Common myeloid progenitor, CD34-positive (primary cell): ENCODE data around the gene SCARB1.

ENCODE experiments used
- CTCF ChIA-PET: fragments of 350-600 bp; sonication (Branson Sonifier 250); formaldehyde crosslinking; loops from one replicate; lab custom pipeline; 2021; ENCODE audit warnings: antibody characterized with exemption; lab: Charles Lee
- POLR2A ChIA-PET: fragments of 350-600 bp; sonication (Branson Sonifier 250); formaldehyde crosslinking; loops from one replicate; lab custom pipeline; 2021; ENCODE audit warnings: antibody characterized with exemption; lab: Charles Lee
- DNase-seq, 3 donors: peaks; one replicate each; pipeline versions ENCODE4 v3.0.0 to v3.0.0-alpha.2; 2013
- H3K27ac ChIP-seq, 2 experiments: 1 replicate in 1 of 2; 2 replicates in 1 of 2; pipeline ENCODE4 v1.7.0; 2013; ENCODE audit warnings: inconsistent platforms in 2 of 2, low read length in 2 of 2, mild to moderate bottlenecking in 2 of 2, low read depth in 1 of 2, moderate library complexity in 1 of 2; ENCODE audit not compliant: severe bottlenecking in 2 of 2, insufficient read depth in 1 of 2, poor library complexity in 1 of 2
- H3K27me3 ChIP-seq, 5 experiments: replicated peaks in 2 of 5; 1 replicate in 3 of 5; 2 replicates in 2 of 5; pipeline versions ENCODE4 v1.6.1 to v1.7.0; 2013; ENCODE audit warnings: low read length in 4 of 5, mild to moderate bottlenecking in 2 of 5, moderate library complexity in 2 of 5, inconsistent platforms in 1 of 5; ENCODE audit not compliant: insufficient read depth in 5 of 5, control insufficient read depth in 4 of 5
- H3K36me3 ChIP-seq, 4 experiments: 1 replicate in 2 of 4; 2 replicates in 2 of 4; pipeline versions ENCODE4 v1.6.1 to v1.7.0; 2013; ENCODE audit warnings: low read length in 3 of 4, control low read depth in 1 of 4, mild to moderate bottlenecking in 1 of 4; ENCODE audit not compliant: control insufficient read depth in 4 of 4, insufficient read depth in 4 of 4
- H3K4me1 ChIP-seq, 4 experiments: 1 replicate in 3 of 4; 2 replicates in 1 of 4; pipeline versions ENCODE4 v1.6.1 to v1.7.1; 2013; ENCODE audit warnings: low read length in 3 of 4, mild to moderate bottlenecking in 3 of 4, control low read depth in 1 of 4, inconsistent platforms in 1 of 4, moderate library complexity in 1 of 4; ENCODE audit not compliant: control insufficient read depth in 4 of 4, insufficient read depth in 4 of 4; ENCODE audit errors: control extremely low read depth in 1 of 4
- H3K4me3 ChIP-seq, 7 experiments: 1 replicate in 4 of 7; 2 replicates in 3 of 7; pipeline versions ENCODE4 v1.5.1 to v1.7.0; 2013; ENCODE audit warnings: mild to moderate bottlenecking in 7 of 7, low read length in 6 of 7, moderate library complexity in 6 of 7, inconsistent platforms in 2 of 7, low read depth in 2 of 7, control low read depth in 1 of 7; ENCODE audit not compliant: insufficient read depth in 4 of 7, control insufficient read depth in 1 of 7; ENCODE audit errors: extremely low read depth in 1 of 7
- H3K9me3 ChIP-seq, 5 experiments: 1 replicate in 4 of 5; 2 replicates in 1 of 5; pipeline versions ENCODE4 v1.6.1 to v1.7.1; 2013; ENCODE audit warnings: low read length in 4 of 5, mild to moderate bottlenecking in 2 of 5, inconsistent platforms in 1 of 5, low read depth in 1 of 5, moderate library complexity in 1 of 5; ENCODE audit not compliant: control insufficient read depth in 4 of 5, insufficient read depth in 2 of 5; ENCODE audit errors: control extremely low read depth in 1 of 5
- WGBS: methylation state at CpG from one replicate; pipeline ENCODE4 v1.1.5; 2013; ENCODE audit not compliant: insufficient coverage; 5-methylcytosine and 5-hydroxymethylcytosine counted together

Gene SCARB1

DNA sequence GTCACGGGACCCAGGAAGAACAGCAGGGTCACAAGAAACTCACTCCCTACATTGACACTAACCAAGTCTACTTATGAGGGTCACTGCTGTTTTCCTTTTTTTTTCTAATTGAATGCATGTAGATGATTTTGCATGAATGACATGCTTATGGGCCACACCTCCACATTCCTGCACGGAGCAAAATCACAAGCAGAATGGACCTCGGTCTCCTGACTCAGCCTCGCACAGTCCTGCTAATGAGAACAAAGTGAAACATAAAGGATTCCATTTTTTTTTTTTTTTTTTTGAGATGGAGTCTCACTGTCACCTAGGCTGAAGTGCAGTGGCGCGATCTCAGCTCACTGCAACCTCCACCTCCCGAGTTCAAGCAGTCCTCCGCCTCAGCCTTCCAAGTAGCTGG lies 12.3 kb downstream of the SCARB1 start:
- peaks cover 6 to 40% (median 34%) of the 10 kb centered on the region in 4 experiments for H3K4me1 ChIP-seq
- no peak for DNase-seq
- H3K27ac ChIP-seq: no peak overlapping the region
- ChIA-PET CTCF (no interaction called here), POLR2A (no interaction called here)
- no peak overlapping the region for H3K4me3 ChIP-seq
- whole genome bisulfite sequencing: 90% methylated on average over 2 of the region's 8 CpGs
- H3K36me3 ChIP-seq: peaks cover 0 to 46% (median 6%) of the 10 kb centered on the region in 4 experiments
- no peaks in the 10 kb centered on the region for H3K9me3 ChIP-seq
- no peaks in the 10 kb centered on the region for H3K27me3 ChIP-seq

DNA sequence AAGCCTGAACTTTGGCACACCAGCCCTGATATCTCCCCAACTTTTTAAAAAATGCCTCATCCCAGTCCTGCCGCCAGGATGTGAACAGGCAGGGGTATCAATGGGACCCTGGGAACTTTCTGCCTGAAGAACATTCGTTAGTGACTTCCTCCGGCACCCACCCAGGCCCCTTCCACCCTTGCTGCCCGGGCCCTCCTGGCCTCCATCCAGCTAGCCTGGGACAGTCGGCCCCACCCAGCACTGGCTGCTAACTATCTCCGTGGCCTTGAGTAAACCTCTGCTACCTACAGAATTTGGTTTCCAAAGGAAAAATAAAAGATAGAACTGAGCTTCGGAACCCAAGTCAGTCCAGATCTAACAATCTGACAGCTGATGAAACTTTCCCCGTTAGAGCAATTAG lies 14.3 kb downstream of the SCARB1 start:
- DNase-seq: no peak
- ChIA-PET CTCF (no interaction called here), POLR2A (no interaction called here)
- WGBS: 81% methylated on average over 6 of the region's 8 CpGs
- Histone ChIP-seq H3K27ac (no peak overlapping the region), H3K27me3 (no peaks in the 10 kb centered on the region), H3K9me3 (no peaks in the 10 kb centered on the region), H3K4me3 (no peak overlapping the region), H3K36me3 (peaks cover 0 to 37% (median 6%) of the 10 kb centered on the region in 4 experiments), H3K4me1 (peaks cover 6 to 22% (median 16%) of the 10 kb centered on the region in 4 experiments)

DNA sequence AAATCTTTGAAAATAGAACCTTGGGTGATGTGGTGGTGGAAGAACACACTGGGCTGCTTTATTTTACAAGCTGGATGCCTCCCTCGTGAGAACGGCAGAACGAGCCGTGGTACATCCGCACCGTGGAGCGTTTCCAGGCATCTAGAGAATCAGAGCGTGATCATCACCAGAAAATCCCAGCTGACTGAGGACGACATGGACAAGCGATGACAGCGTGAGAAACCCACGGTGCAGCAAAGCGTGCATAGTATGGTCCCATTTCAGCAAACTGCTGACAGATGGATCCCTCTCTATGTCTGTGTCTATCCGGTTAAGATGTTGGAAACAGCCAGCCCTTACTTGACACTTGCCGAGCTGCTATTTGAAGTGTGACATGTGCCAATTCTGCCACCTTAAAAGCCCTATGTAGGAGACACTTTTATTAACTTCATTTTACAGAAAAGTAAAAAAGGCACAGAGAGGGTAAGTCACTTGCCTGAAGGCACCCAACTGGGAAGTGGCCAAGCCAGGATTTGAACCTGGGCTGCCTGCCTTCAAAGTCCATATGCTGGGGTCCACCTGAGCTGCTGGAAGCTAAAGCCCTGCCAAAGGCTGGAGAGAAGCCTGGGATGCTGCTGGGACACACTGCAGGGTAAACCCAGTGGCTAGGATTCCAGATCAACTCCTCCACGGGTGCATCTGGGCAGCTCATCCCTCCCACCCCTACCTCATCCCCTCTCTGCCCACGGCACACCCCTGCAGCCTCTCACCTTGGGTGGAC lies 14.9 kb downstream of the SCARB1 start:
- Histone ChIP-seq H3K4me1 (peaks cover 6 to 19% (median 16%) of the 10 kb centered on the region in 4 experiments), H3K27me3 (no peaks in the 10 kb centered on the region), H3K9me3 (no peaks in the 10 kb centered on the region), H3K4me3 (no peak overlapping the region), H3K27ac (no peak overlapping the region), H3K36me3 (peaks cover 0 to 38% (median 6%) of the 10 kb centered on the region in 4 experiments)
- WGBS: 96% methylated on average over 16 of the region's 17 CpGs
- ChIA-PET POLR2A (no interaction called here), CTCF (interaction anchor here (1.3 kb wide), 1 partner anchor 12 kb away, joined by 3 read pairs; no protein-coding TSS in a partner anchor)
- DNase-seq: no peak

DNA sequence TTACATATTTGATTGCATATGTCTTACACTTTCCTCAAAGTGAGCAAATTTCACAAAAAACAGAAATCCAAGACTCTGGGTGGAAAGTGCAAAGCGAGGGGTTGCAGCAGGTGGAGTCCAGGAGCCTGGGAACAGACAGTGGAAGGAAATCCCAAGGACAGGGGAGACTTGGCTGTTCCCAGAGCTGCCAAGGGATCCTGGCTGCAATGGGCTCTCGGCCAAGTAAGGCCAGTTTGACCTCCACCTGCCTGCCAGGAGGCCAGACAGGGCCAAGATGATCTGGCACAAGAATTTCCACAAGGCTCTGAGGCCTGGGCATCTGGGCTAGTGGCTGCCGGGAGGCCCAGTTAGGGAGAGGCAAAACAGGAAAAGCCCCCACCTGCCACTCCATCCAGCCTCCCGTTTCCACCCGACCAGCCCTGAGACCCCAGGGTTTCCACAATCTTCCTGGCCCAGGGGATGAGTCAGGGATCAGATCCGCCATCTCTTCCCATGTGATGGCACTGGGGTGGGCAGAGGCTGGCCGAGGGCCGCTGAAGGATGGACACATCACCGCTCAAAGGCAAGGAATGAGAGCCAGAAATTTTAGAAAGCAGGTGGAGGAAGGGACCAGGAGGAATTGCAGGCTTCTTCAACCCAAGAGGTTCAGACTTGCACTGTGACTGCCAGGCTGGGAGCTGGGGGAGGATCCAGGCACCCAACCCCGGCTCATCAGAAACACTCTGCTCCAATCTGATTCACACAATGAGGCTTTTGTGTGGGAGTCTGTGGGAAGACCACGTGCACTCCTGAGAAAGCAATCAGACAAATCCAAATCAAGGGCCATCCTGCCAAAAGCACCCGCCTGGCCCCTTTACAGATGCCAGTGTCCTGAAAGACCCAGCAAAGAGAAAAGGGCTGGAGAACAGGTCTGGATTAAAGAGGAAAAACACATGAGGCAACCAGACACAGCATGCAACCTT lies 16.3 kb downstream of the SCARB1 start:
- Histone ChIP-seq H3K4me3 (no peak overlapping the region), H3K9me3 (no peaks in the 10 kb centered on the region), H3K27me3 (no peaks in the 10 kb centered on the region), H3K4me1 (peaks cover 0 to 14% (median 9%) of the 10 kb centered on the region in 4 experiments), H3K36me3 (peaks cover 0 to 45% (median 6%) of the 10 kb centered on the region in 4 experiments), H3K27ac (no peak overlapping the region)
- 88% methylated on average over 8 of the region's 12 CpGs for WGBS
- POLR2A ChIA-PET: no interaction called here
- DNase-seq: no peak
- CTCF ChIA-PET: interaction anchor here (1.3 kb wide), 1 partner anchor 14 kb away, joined by 3 read pairs; no protein-coding TSS in a partner anchor

DNA sequence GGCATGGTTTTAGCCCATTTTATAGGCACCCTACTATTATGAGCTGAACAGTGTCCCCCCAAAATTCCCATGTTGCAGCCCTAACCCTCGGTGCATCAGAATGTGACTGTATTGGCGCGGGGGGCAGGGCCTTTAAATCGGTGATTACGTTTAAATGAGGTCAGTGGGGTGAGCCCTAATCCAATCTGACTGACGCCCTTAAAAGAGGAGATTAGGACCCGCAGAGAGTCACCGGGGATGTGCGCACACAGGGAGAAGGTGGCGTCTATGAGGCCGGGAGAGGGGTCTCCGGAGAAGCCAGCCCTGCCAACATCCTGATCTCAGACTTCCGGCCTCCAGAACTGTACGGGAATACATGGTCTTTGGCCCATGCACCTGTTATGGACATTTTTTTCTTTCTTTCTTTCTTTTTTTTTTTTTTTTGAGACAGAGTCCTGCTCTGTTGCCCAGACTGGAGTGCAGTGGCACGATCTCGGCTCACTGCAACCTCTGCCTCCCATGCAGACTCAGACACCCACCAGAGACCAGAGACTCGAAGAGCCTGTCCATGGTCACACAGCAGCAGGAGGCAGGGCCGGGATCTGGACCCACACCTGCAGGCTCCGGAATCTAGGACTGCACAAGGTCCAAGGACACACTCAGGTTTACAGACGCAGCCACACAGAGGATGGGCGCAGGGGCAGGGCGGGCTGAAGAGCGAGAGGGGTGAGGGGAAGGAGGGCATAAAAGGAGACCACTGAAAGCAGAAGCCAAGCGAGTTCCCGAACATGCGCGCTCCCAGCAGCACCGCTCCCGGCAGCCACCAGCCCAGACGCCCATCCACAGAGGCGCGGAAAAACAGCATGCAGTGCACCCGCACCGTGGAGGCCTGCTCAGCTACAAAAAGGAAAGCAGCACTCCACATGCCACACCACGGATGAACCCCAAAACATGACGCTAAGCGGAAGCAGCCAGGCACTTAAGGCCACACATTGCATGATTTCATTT lies 19.0 kb downstream of the SCARB1 start:
- ChIA-PET CTCF (no interaction called here), POLR2A (no interaction called here)
- WGBS: 97% methylated on average over 36 of the region's 37 CpGs
- H3K27ac ChIP-seq: no peak overlapping the region
- H3K27me3 ChIP-seq: no peaks in the 10 kb centered on the region
- H3K4me3 ChIP-seq: no peak overlapping the region
- H3K4me1 ChIP-seq: peaks cover 0 to 10% (median 2%) of the 10 kb centered on the region in 4 experiments
- no peak for DNase-seq
- peaks cover 0 to 43% (median 6%) of the 10 kb centered on the region in 4 experiments for H3K36me3 ChIP-seq
- H3K9me3 ChIP-seq: no peaks in the 10 kb centered on the region

DNA sequence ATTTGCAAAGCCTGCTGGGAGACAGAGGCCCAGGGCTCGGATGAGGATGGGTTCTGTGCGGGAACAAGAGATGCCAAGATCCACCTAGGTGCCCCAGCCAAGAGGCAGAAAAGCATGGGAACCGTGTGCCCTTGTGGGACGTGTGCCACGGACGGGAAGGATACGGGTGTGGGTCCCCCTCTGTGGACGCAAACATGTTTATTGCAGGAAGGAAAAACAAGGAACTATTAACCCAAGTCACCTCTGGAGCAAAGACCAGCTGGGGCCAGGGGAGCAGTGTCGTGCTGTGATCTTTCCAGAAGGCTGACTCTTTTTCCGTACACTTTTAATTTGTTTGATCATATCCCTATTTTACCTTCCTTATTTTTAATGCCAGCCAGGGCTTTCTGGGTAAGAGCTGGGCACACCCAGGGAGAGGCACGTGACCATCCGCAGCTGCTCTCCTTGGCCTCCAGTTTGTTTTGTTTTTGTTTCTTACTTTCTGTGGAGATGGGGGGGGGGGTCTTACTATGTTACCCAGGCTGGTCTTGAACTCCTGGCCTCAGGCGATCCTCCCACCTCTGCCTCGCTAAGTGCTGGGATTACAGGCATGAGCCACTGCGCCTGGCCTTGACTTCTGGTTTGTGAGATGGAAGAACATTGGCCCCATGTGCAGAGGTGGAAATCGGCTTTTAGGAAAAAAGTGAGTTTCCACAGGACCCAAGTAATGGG lies 20.7 kb downstream of the SCARB1 start:
- ChIA-PET CTCF (interaction anchor here (1.3 to 2.3 kb wide), 2 partner anchors 12 to 26 kb away, joined by 3 to 9 read pairs; no protein-coding TSS in a partner anchor), POLR2A (no interaction called here)
- WGBS: 73% methylated on average over 14 of the region's 16 CpGs
- Histone ChIP-seq H3K27ac (no peak overlapping the region), H3K9me3 (no peaks in the 10 kb centered on the region), H3K27me3 (no peaks in the 10 kb centered on the region), H3K4me3 (no peak overlapping the region), H3K4me1 (peaks cover 0 to 10% (median 2%) of the 10 kb centered on the region in 4 experiments), H3K36me3 (peaks cover 0 to 35% (median 4%) of the 10 kb centered on the region in 4 experiments)
- no peak for DNase-seq
